Activated T-cell treated with anti-CD3 and anti-CD28 coated beads, Interleukin-2, amount 50 U/mL, for 4 hours (primary cell): Measurements from ENCODE around the gene DCXR. TPM values are rescaled to one million over a fixed set of nuclear protein-coding genes. Genes with fewer than 3 reads are reported as not detected.
A peak's percentile ranks its signal among the peaks of the same experiment; 100 is the strongest.

ENCODE experiments used
- ATAC-seq, 2 donors: fragments of 200-7000 bp; cut with Tn5 transposase; one replicate each; pipeline ENCODE4 v1.10.0; 2021
- DNase-seq: peaks from one replicate; pipeline ENCODE4 v3.0.0-alpha.2; 2020
- H3K27me3 Mint-ChIP-seq: one replicate; pipeline ENCODE4 v1.8.0; 2021; ENCODE audit warnings: low read depth, mixed read lengths
- H3K36me3 Mint-ChIP-seq: one replicate; pipeline ENCODE4 v1.8.0; 2022; ENCODE audit warnings: mixed read lengths; ENCODE audit not compliant: insufficient read depth
- H3K4me1 Mint-ChIP-seq: one replicate; pipeline ENCODE4 v1.8.0; 2021; ENCODE audit warnings: low read depth, mixed read lengths
- H3K4me3 Mint-ChIP-seq: one replicate; pipeline ENCODE4 v1.8.0; 2021; ENCODE audit warnings: mild to moderate bottlenecking, moderate library complexity, mixed read lengths
- H3K9me3 Mint-ChIP-seq: one replicate; pipeline ENCODE4 v1.8.0; 2021; ENCODE audit warnings: mixed read lengths
- total RNA-seq, 3 donors: library from RNA; stranded (reverse); gene quantifications; one replicate each; pipeline ENCODE4 v1.2.1, GENCODE V29; 2021

The DCXR gene
- total RNA-seq, 3 donors from 2014 or later = 74.2 to 88.6 (median 76.9) TPM

DNA sequence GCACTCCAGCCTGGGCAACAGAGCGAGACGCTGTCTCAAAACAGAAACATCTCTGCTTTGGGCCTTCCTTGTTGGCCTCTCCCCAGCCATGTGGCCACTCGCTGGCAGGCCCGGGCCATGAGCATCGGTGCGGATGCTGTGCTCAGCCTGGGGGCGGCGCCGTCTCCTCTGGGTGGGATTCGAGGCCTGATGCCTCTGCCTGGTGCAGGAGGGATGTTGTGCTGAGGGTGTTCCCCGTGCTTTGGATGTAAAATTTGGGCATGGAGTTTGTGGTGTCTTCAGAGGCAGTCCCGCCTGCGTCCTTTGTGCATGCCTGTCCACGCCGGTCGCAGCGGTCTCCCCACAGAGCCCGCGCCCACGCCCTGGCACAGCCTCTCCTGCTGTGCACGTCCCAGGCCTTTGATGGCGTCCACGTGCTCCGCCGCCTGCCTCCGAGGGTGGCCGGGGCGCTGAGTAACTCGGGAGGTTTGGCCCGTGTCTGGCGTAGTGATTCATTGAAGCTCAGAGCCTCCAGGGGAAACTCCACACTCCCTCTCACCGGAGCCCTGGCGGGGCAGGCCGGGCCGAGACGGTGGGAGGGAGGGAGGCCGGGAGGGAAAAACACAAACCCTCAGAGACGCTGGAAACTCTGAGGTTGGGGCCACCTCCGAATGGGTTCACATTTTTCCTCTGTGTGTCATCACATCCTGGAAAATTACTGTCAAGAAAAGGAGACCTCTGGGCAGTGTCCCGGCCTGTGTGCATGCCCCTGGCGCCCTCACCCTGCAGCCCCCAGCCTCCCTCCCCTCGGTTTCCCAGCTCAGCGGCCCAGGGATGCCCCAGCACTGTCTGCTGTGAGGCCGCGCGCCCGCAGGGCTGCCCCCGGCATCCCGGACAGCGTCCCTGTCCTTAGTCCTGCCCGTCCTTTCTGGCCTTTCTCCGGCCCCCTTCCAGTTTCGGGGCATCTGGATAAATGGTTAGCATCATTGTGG is 33.8 kb downstream of the DCXR start:
- no peaks in the 10 kb centered on the region for H3K27me3 Mint-ChIP-seq
- H3K4me1 Mint-ChIP-seq = no peaks in the 10 kb centered on the region
- no peaks in the 10 kb centered on the region for H3K9me3 Mint-ChIP-seq
- no peaks in the 10 kb centered on the region for H3K36me3 Mint-ChIP-seq
- DNase-seq = no peak
- peak; percentile 65 to 83 for ATAC-seq
- no peak overlapping the region for H3K4me3 Mint-ChIP-seq

DNA sequence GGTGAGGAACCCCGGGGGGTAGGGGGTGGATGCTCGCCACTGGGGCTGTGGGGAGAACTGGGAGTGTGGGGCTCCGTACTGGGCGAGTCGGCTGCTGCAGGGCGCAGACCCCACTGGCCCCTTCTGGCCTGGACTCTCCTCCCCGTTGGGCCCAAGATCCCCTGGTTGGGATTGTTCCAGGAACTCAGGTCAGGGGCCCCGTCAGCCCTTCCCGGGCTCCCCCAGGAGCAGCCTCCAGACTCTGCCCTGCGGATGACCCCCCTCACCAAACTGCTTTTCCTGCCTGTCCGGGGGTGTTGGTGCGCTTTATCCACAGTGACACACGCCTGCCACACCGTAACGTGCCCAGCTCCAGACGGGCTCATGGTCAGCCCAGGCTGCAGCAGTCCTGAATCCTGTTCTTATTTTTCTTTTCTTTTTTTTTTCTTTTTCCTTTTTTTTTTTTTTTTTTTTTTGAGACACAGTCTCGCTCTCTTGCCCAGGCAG is 35.9 kb downstream of the DCXR start:
- Mint-ChIP-seq H3K36me3 (no peaks in the 10 kb centered on the region), H3K27me3 (no peaks in the 10 kb centered on the region), H3K9me3 (no peaks in the 10 kb centered on the region), H3K4me1 (no peaks in the 10 kb centered on the region), H3K4me3 (no peak overlapping the region)
- no peak for ATAC-seq
- no peak for DNase-seq

DNA sequence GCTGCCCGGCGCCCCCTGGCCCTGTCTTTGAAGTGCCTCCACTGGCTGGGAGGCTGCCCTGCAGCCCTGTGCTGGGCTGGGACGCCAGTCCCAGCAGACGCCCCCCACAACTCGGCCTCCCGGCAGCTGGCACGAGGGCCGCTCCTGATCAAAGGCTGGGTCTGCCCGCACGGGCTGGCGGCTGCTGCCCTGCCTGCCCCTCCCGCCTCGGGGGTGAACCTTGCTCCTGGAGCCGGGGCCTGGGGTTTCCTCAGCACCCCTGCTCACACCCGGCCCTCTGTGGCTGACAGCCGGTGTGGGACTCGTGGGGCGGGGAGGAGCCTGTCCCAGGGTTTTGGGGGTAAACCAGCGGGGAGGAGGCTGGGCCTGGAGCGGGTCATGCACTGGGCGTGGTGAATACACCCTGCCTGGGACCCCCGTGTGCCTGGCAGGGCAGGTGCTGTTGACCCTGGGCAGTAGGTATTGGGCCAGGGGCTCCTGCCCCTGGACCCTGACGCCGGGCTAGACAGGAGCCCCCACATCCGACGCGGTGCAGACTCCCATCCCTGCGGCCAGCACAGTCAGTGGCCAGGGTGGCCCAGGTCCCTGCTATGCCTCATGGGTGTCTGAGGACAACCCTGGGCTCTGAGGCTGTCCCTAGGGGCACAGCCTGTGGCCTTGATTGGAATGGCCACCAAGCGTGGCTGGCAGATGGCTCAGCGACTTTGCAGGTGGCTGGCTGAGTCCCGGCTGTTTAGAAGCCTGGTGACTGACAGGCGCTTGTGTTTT is 36.5 kb downstream of the DCXR start:
- Mint-ChIP-seq H3K27me3 (no peaks in the 10 kb centered on the region), H3K4me3 (no peak overlapping the region), H3K36me3 (no peaks in the 10 kb centered on the region), H3K9me3 (no peaks in the 10 kb centered on the region), H3K4me1 (no peaks in the 10 kb centered on the region)
- DNase-seq = no peak
- ATAC-seq = no peak

DNA sequence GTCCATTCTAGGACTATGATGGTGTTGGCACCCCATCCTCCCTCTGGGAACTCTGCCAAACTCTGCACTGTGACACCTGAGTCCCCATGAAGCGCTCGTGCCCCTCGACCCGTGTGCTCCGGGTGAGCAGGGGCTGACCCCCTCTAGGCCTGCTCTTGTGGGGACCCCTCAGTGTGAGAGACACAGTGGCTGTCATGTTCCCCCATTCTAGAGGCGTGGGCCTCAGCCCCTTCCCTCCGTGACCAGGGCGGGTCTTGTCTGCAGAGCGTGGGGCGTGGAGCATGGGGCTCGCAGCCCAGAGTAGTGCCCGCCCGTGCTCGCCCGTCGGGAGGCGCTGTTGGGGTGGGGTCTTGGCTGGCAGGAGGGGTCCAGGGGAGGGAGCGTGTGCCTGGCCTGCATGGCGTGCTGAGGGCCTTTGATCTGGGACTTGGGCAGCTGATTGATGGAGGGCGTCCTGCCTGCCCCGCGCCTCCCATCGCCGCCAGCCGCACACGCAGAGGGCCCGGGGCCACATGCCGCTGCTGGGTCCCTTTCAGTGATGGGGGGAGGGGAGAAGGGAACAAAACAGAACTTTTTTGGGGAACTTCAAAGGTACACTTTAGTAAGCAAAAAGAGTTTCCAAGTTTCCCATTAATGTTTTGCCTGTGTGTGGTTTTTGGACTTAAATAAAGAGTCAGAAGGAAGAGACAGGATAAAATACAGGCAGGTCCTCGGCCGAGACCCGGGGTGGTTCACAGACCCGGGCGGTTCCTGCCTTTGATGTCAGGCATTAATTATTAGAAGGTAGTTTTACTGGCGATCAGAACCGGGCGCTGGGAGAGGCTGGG is 37.3 kb downstream of the DCXR start:
- no peak overlapping the region for H3K4me3 Mint-ChIP-seq
- H3K36me3 Mint-ChIP-seq = no peaks in the 10 kb centered on the region
- no peaks in the 10 kb centered on the region for H3K27me3 Mint-ChIP-seq
- ATAC-seq = no peak
- H3K4me1 Mint-ChIP-seq = no peaks in the 10 kb centered on the region
- DNase-seq = no peak
- H3K9me3 Mint-ChIP-seq = no peaks in the 10 kb centered on the region

DNA sequence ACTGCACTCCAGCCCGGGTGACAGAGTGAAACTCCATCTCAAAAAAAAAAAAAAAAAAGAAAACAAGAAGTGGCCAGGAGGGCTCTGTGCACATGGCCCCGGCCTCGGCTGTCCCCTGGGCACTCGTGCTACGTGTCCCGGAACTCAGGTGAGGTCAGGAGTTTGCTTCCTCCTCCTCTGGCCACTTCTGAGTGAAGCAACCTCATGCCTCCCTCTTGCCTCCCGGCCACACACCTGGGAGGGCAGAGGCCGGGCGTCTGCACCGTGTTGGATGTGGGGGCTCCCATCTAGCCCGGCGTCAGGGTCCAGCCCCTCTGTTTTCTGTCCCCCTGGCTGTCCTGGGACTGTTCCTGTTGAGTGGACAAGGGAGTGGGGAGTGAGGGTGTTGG is 37.9 kb downstream of the DCXR start:
- Mint-ChIP-seq H3K36me3 (no peaks in the 10 kb centered on the region), H3K27me3 (no peaks in the 10 kb centered on the region), H3K9me3 (no peaks in the 10 kb centered on the region), H3K4me1 (no peaks in the 10 kb centered on the region), H3K4me3 (no peak overlapping the region)
- DNase-seq (no peak), ATAC-seq (no peak)

DNA sequence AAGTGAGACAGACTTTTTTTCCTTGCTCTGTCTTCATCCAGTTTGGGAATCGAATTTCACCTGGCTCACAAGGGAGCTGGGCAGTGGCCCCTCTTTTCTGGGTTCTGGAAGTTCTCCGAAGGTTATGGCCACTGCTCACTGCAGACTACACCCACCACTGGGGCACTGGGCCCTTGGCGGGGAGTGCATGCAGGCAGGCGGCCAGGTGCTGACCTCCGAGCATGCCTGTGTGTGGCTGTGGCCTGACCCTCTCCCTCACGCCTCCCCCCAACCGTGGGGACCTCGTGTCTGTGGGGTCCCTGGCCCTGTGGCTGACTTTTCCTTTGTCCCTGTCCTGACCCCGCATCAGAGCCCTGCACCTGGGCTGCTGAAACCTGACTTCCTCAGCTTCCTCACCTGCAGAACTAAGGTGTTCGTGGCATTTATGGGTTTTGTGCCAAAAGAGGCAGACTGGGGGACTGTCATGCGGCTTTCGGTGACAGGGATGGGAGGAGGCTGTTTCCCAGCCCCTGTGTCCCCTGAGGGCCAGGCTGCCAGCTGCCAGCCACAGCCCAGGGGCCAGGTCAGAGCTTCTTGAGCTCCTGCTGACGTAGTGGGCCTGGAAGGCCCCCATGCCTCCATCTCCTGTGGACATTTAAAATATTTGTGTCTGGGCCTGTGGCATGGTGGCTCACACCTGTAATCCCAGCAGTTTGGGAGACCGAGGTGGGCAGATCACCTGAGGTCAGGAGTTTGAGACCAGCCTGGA is 38.6 kb downstream of the DCXR start:
- no peaks in the 10 kb centered on the region for H3K27me3 Mint-ChIP-seq
- H3K4me3 Mint-ChIP-seq = no peak overlapping the region
- no peaks in the 10 kb centered on the region for H3K36me3 Mint-ChIP-seq
- no peak for DNase-seq
- no peaks in the 10 kb centered on the region for H3K9me3 Mint-ChIP-seq
- H3K4me1 Mint-ChIP-seq = no peaks in the 10 kb centered on the region
- ATAC-seq = no peak

DNA sequence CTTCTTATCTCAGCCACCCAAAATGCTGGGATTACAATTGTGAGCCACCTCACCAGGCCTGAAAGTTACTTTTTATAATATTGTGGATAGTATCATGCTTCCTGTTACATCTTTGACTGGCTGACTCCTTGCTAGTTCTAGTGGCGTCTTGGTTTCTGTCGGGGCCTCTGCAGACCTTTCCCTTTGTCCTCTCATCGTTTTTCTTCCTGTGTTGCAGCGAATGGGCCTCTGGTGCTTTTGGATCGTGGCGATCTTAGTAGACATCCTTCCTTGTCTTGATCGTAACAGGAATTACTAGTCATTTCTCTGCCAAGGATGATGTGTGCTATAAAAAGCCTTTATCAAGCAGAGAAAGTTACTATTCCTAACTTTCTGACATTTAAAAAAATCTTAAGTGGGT is 39.3 kb downstream of the DCXR start:
- ATAC-seq = no peak
- Mint-ChIP-seq H3K9me3 (no peaks in the 10 kb centered on the region), H3K27me3 (no peaks in the 10 kb centered on the region), H3K36me3 (no peaks in the 10 kb centered on the region), H3K4me1 (no peaks in the 10 kb centered on the region), H3K4me3 (no peak overlapping the region)
- no peak for DNase-seq

DNA sequence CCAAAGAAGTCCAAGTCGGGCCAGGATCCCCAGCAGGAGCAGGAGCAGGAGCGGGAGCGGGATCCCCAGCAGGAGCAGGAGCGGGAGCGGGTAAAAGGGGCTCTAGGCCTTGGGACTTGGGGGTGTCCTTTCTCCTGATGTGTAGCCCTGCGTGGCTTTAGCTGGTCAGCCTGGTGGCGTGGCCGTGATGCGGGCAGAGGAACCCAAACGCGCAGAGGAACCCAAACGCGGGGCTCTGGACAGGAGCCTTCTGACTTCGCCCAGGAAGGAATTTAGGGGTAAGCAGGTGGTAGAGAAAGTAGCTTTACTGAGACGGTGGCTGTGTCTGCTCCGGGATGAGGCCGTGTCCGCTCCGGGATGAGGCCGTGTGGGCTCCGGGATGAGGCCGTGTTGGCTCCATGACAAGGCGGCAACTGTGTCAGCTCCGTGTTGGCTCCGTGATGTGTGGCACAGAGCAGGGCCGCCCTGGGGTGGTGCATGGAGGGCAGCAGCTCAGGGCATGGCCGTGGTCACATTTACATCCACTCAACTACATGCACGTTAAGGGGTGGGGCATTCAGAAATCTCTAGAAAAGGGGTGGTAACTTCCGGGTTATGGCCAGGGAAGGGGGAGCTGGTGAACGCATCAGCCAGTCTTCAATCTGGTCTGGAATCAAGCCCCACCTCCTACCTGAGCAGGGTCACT is 40.6 kb downstream of the DCXR start:
- H3K9me3 Mint-ChIP-seq = no peaks in the 10 kb centered on the region
- no peak overlapping the region for H3K4me3 Mint-ChIP-seq
- no peaks in the 10 kb centered on the region for H3K4me1 Mint-ChIP-seq
- DNase-seq (no peak), ATAC-seq (no peak)
- no peaks in the 10 kb centered on the region for H3K36me3 Mint-ChIP-seq
- no peaks in the 10 kb centered on the region for H3K27me3 Mint-ChIP-seq

DNA sequence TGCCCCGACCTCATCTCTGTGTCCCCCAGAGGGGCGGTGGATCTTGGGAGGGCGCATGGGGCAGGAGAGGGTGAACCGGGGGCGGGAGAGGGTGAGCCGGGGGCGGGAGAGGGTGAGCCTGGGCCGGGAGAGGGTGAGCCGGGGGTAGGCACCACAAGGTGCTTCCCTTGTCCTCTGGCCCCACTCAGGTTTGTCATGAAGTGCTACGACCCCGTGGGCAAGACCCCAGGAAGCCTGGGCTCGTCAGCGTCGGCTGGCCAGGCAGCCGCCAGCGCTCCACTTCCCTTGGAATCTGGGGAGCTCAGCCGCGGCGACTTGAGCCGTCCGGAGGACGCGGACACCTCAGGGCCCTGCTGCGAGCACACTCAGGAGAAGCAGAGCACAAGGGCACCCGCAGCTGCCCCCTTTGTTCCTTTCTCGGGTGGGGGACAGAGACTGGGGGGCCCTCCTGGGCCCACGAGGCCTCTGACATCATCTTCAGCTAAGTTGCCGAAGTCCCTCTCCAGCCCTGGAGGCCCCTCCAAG is 41.2 kb downstream of the DCXR start:
- Mint-ChIP-seq H3K9me3 (no peaks in the 10 kb centered on the region), H3K4me3 (no peak overlapping the region), H3K4me1 (no peaks in the 10 kb centered on the region), H3K27me3 (no peaks in the 10 kb centered on the region), H3K36me3 (no peaks in the 10 kb centered on the region)
- ATAC-seq = no peak
- no peak for DNase-seq

DNA sequence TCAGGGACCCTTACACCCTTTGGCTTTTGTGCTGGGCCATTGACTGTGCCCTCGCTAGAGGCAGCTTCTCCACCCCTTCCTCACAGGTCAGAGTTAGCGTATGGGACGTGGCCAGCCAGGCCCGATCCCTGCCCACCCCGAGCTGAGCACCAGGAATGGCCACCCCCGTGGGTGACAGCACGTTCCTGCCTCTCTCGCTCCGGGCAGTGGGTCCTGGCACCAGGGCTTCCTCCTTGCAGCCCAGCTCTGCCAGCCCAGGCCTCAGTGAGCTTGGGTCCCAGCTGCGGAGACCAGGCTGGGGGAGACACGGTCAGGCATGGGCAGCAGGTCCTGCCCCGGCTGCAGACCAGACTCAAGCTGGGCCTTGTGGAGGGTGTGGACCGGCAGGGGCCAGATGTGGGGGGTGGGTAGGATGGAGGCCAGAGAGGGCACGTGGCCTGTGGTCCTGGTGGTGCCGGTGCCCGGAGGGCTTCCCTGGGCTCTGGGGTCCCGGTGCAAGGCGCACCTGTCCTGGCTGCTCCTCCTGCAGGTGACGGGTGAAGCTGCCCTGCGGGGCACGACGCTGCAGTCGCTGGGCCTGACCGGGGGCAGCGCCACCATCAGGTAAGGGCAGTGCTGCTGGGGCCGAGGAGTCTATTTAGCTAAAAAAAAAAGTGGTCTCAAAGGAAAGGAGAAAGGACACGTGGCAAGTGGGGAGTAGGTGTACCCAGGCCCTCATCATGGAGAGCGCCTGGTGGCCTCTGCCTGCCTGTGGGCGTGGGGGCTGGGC is 41.9 kb downstream of the DCXR start:
- Mint-ChIP-seq H3K27me3 (no peaks in the 10 kb centered on the region), H3K36me3 (peaks cover 2% of the 10 kb centered on the region), H3K4me3 (no peak overlapping the region), H3K4me1 (no peaks in the 10 kb centered on the region), H3K9me3 (no peaks in the 10 kb centered on the region)
- no peak for ATAC-seq
- DNase-seq = no peak

DNA sequence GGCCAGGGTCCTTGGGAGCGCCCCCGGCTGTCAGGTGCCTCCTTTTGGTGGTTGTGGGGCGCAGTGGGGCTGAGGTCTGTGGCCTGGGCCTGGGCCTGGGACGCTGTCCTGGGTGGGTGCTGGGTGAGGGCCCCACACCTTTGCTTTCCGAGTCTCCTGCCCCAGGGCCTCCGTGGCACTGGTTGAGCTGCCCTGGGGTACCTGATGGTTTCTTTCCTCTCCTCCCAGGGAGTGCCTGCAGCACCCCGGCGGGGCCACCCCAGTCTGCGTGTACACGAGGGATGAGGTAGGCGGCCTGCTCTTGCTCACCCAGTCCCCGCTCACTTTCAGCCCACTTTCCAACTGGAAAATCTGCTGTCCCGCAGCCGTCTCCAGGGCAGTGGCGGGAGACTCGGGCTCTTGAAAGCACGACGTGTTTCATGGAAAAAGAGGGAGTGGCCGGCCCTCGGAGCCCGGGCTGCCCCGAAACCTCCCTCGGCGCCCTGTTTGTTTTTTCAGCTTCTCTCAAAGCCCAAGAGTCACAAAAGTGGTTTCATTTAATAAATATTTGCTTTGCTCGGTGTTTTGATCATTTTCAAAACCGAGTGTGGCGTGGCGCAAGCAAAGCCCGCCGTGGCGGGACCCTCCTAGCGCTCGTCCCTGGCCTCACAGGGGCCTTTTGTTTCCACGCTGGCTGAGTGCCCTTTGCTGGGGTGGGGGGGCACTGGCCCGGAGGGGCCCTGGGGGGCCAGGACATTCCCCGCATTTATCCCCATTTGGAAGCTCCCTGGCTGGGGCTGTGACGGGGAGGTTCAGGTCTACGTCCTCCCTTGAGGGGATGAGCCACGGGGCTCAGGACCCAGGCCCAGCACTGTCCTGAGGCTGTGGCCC is 42.7 kb downstream of the DCXR start:
- H3K4me1 Mint-ChIP-seq = no peaks in the 10 kb centered on the region
- no peak overlapping the region for H3K4me3 Mint-ChIP-seq
- no peaks in the 10 kb centered on the region for H3K27me3 Mint-ChIP-seq
- peaks cover 4% of the 10 kb centered on the region for H3K36me3 Mint-ChIP-seq
- DNase-seq (no peak), ATAC-seq (no peak)
- no peaks in the 10 kb centered on the region for H3K9me3 Mint-ChIP-seq
